Endodermal cell (in vitro differentiated cells): ENCODE results near the gene DNAH11. TPM values are rescaled to one million over a fixed set of nuclear protein-coding genes. Genes with fewer than 3 reads are reported as not detected.
"Not testable (repeated sequence)": the region's sequence is repeated elsewhere in the genome, so short reads cannot be mapped to it uniquely, and the experiment has no call there.

Experiments
- DNase-seq: peaks from one replicate; pipeline ENCODE4 v3.0.0-alpha.2; 2017
- H3K27ac ChIP-seq: 2 replicates; pipeline ENCODE4 v1.5.1; 2013; ENCODE audit warnings: mild to moderate bottlenecking, low read depth, low read length, moderate library complexity
- H3K27me3 ChIP-seq: 2 replicates; pipeline ENCODE4 v1.6.1; 2013; ENCODE audit warnings: mild to moderate bottlenecking, low read length, moderate library complexity; ENCODE audit not compliant: insufficient read depth, control insufficient read depth, poor library complexity, severe bottlenecking
- H3K36me3 ChIP-seq: 2 replicates; pipeline ENCODE4 v1.7.0; 2013; ENCODE audit warnings: mild to moderate bottlenecking, low read length, moderate library complexity; ENCODE audit not compliant: control insufficient read depth, insufficient read depth
- H3K4me1 ChIP-seq: one replicate; pipeline ENCODE4 v1.7.0; 2013; ENCODE audit warnings: low read length; ENCODE audit not compliant: control insufficient read depth, insufficient read depth
- H3K4me3 ChIP-seq: 2 replicates; pipeline ENCODE4 v1.5.1; 2013; ENCODE audit warnings: mild to moderate bottlenecking, low read length, moderate library complexity
- H3K9ac ChIP-seq: 2 replicates; pipeline ENCODE4 v1.6.1; 2013; ENCODE audit warnings: mild to moderate bottlenecking, low read length, moderate library complexity; ENCODE audit not compliant: poor library complexity, severe bottlenecking; ENCODE audit errors: extremely low read depth
- H3K9me3 ChIP-seq: 2 replicates; pipeline ENCODE4 v1.6.1; 2013; ENCODE audit warnings: mild to moderate bottlenecking, low read length, moderate library complexity; ENCODE audit not compliant: control insufficient read depth
- H3K27ac Mint-ChIP-seq: 2 replicates; pipeline ENCODE4 v1.8.0; 2020; ENCODE audit warnings: mixed read lengths
- H3K27me3 Mint-ChIP-seq: 2 replicates; pipeline ENCODE4 v1.8.0; 2021; ENCODE audit warnings: mild to moderate bottlenecking, mixed read lengths; ENCODE audit not compliant: insufficient read depth
- H3K36me3 Mint-ChIP-seq: 2 replicates; pipeline ENCODE4 v1.8.0; 2020; ENCODE audit warnings: low read depth, mixed read lengths
- H3K4me1 Mint-ChIP-seq: 2 replicates; pipeline ENCODE4 v1.8.0; 2020; ENCODE audit warnings: mixed read lengths
- H3K4me3 Mint-ChIP-seq: 2 replicates; pipeline ENCODE4 v1.8.0; 2020; ENCODE audit warnings: mild to moderate bottlenecking, moderate library complexity, mixed read lengths
- H3K9me3 Mint-ChIP-seq: 2 replicates; pipeline ENCODE4 v1.8.0; 2020; ENCODE audit warnings: mild to moderate bottlenecking, mixed read lengths
- CTCF ChIP-seq: fragments of 200-600 bp; sonication (generic); conservative IDR thresholded peaks from 2 replicates; pipeline ENCODE4 v1.5.0; 2021; ENCODE audit warnings: antibody characterized with exemption, mild to moderate bottlenecking
- WGBS, 2 experiments: methylation state at CpG; one replicate each; pipeline versions ENCODE4 v1.1.5 to v1.1.7; 2013; ENCODE audit warnings: missing lambda C conversion rate in 2 of 2, mixed read lengths in 1 of 2; ENCODE audit not compliant: insufficient coverage in 1 of 2, insufficient read length in 1 of 2; 5-methylcytosine and 5-hydroxymethylcytosine counted together
- total RNA-seq, 2 donors: library from RNA; stranded (reverse); fragmentation: NEBNext Ultra II Directional in 1 of 2; extraction: Animal tissue kit (Norgen Biotek cat#: 25700) in 1 of 2; gene quantifications; 2 replicates in 1 of 2; 3 replicates in 1 of 2; pipeline ENCODE4 v1.2.1, GENCODE V29; 2021

DNAH11 gene
- total RNA-seq, 2 donors from 2014 or later: 0.80 to 0.99 TPM

GRCh38 chr7:21724562-21724961 lies 181.7 kb downstream of the DNAH11 start:
- H3K4me3 ChIP-seq: no peak overlapping the region
- DNase-seq: no peak
- peaks cover 4% of the 10 kb centered on the region for H3K27me3 Mint-ChIP-seq
- H3K4me3 Mint-ChIP-seq: no peak overlapping the region
- 92 to 93% methylated on average over 2 of the region's 3 CpGs for WGBS, 2 experiments
- no peak for TF ChIP-seq CTCF
- H3K36me3 ChIP-seq: no peaks in the 10 kb centered on the region
- H3K9ac ChIP-seq: no peak overlapping the region
- no peaks in the 10 kb centered on the region for H3K9me3 Mint-ChIP-seq
- H3K36me3 Mint-ChIP-seq: no peaks in the 10 kb centered on the region
- no peak overlapping the region for H3K27ac ChIP-seq
- H3K4me1 ChIP-seq: no peaks in the 10 kb centered on the region
- no peaks in the 10 kb centered on the region for H3K4me1 Mint-ChIP-seq
- no peak overlapping the region for H3K27ac Mint-ChIP-seq
- H3K27me3 ChIP-seq: peaks cover 22% of the 10 kb centered on the region
- H3K9me3 ChIP-seq: no peaks in the 10 kb centered on the region

- Mint-ChIP-seq H3K36me3 (no peaks in the 10 kb centered on the region), H3K4me3 (no peak overlapping the region), H3K4me1 (no peaks in the 10 kb centered on the region), H3K27ac (no peak overlapping the region), H3K9me3 (no peaks in the 10 kb centered on the region), H3K27me3 (no peaks in the 10 kb centered on the region)
- no peak overlapping the region for H3K27ac ChIP-seq
- H3K4me1 ChIP-seq: no peaks in the 10 kb centered on the region
- H3K27me3 ChIP-seq: no peaks in the 10 kb centered on the region
- no peaks in the 10 kb centered on the region for H3K9me3 ChIP-seq
- H3K4me3 ChIP-seq: no peak overlapping the region
- TF ChIP-seq CTCF: no peak
- H3K36me3 ChIP-seq: no peaks in the 10 kb centered on the region
- no peak for DNase-seq
- WGBS, 2 experiments: 98 to 100% methylated on average over 1 of the region's 2 CpGs
- H3K9ac ChIP-seq: no peak overlapping the region
These were observed 187.6 kb downstream of the DNAH11 start for GRCh38 chr7:21730399-21730798.

- Histone ChIP-seq H3K9me3 (no peaks in the 10 kb centered on the region), H3K9ac (no peak overlapping the region), H3K4me3 (no peak overlapping the region), H3K36me3 (no peaks in the 10 kb centered on the region), H3K27ac (no peak overlapping the region), H3K4me1 (no peaks in the 10 kb centered on the region), H3K27me3 (no peaks in the 10 kb centered on the region)
- no peaks in the 10 kb centered on the region for H3K27me3 Mint-ChIP-seq
- H3K4me1 Mint-ChIP-seq: no peaks in the 10 kb centered on the region
- 91 to 100% methylated on average over 1 to 3 of the region's 3 CpGs for WGBS, 2 experiments
- H3K36me3 Mint-ChIP-seq: no peaks in the 10 kb centered on the region
- no peak for DNase-seq
- TF ChIP-seq CTCF: no peak
- H3K4me3 Mint-ChIP-seq: no peak overlapping the region
- no peaks in the 10 kb centered on the region for H3K9me3 Mint-ChIP-seq
- H3K27ac Mint-ChIP-seq: no peak overlapping the region
These were observed 189.1 kb downstream of the DNAH11 start for GRCh38 chr7:21731977-21732376.

GRCh38 chr7:21732956-21733355 lies 190.1 kb downstream of the DNAH11 start:
- not testable (repeated sequence) for H3K27me3 ChIP-seq, H3K27ac Mint-ChIP-seq, H3K36me3 Mint-ChIP-seq, H3K9me3 ChIP-seq, H3K4me1 ChIP-seq, H3K4me1 Mint-ChIP-seq, H3K9ac ChIP-seq, H3K4me3 Mint-ChIP-seq, DNase-seq, H3K27ac ChIP-seq, H3K4me3 ChIP-seq, H3K27me3 Mint-ChIP-seq, H3K36me3 ChIP-seq, H3K9me3 Mint-ChIP-seq
- 87% methylated on average over 6 of the region's 6 CpGs; no CpG with 5 or more reads in 1 of the 2 experiments for WGBS, 2 experiments
